HPDE6-E6E7 (cell line): ENCODE data around the gene PHF14.

Experiments
- DNase-seq: peaks from one replicate; pipeline ENCODE4 v3.0.0; 2011; ENCODE audit warnings: missing footprints; ENCODE audit errors: extremely low spot score

Gene PHF14

GRCh38 chr7:11170863-11171568 is 197.3 kb downstream of the PHF14 start:
- DNase-seq = no peak

- DNase-seq = no peak
Observed at GRCh38 chr7:11171569-11172192, 198.0 kb downstream of the PHF14 start.

- no peak for DNase-seq
Observed at GRCh38 chr7:11172835-11173234, 199.2 kb downstream of the PHF14 start.

- no peak for DNase-seq
Observed at GRCh38 chr7:11175371-11175770, 201.7 kb downstream of the PHF14 start.

- DNase-seq = no peak
Observed at GRCh38 chr7:11175887-11176286, 202.2 kb downstream of the PHF14 start.

GRCh38 chr7:11176985-11177555 is 203.4 kb downstream of the PHF14 start:
- DNase-seq = no peak

GRCh38 chr7:11177793-11178192 is 204.1 kb downstream of the PHF14 start:
- no peak for DNase-seq

- DNase-seq = no peak
Observed at GRCh38 chr7:11181590-11181989, 207.9 kb downstream of the PHF14 start.

GRCh38 chr7:11182736-11183135 is 209.1 kb downstream of the PHF14 start:
- DNase-seq = no peak

GRCh38 chr7:11185179-11185815 is 211.6 kb downstream of the PHF14 start:
- no peak for DNase-seq

GRCh38 chr7:11188529-11189310 is 215.0 kb downstream of the PHF14 start:
- DNase-seq = no peak

GRCh38 chr7:11191081-11191480 is 217.4 kb downstream of the PHF14 start:
- no peak for DNase-seq

GRCh38 chr7:11191574-11192220 is 218.0 kb downstream of the PHF14 start:
- DNase-seq = no peak

- no peak for DNase-seq
Observed at GRCh38 chr7:11192506-11192905, 218.8 kb downstream of the PHF14 start.

GRCh38 chr7:11193131-11193867 is 219.6 kb downstream of the PHF14 start:
- DNase-seq = no peak

- no peak for DNase-seq
Observed at GRCh38 chr7:11193888-11194287, 220.2 kb downstream of the PHF14 start.

GRCh38 chr7:11194492-11194891 is 220.8 kb downstream of the PHF14 start:
- DNase-seq = no peak

GRCh38 chr7:11195502-11195901 is 221.8 kb downstream of the PHF14 start:
- no peak for DNase-seq

GRCh38 chr7:11196143-11196542 is 222.5 kb downstream of the PHF14 start:
- no peak for DNase-seq

GRCh38 chr7:11203224-11203623 is 229.6 kb downstream of the PHF14 start:
- DNase-seq = no peak

- DNase-seq = no peak
Observed at GRCh38 chr7:11203683-11204082, 230.0 kb downstream of the PHF14 start.
